ENCODE measurements around the gene TUBGCP5. TPM values are rescaled to one million over a fixed set of nuclear protein-coding genes. Genes with fewer than 3 reads are reported as not detected.

TUBGCP5 gene
- total RNA-seq, 2 donors from 2014 or later: 15.8 to 39.6 TPM

- Histone ChIP-seq H3K27ac (peak overlapping the region; percentile 69 to 86), H3K4me3 (no peak overlapping the region), H3K4me1 (ENCODE audit: control insufficient read depth in 1 of 2, low read depth in 2 of 2) (peaks cover 67 to 97% of the 10 kb centered on the region in 2 donors), H3K27me3 (replicated peaks; ENCODE audit: insufficient read depth) (no peaks in the 10 kb centered on the region), H3K9me3 (no peaks in the 10 kb centered on the region), H3K36me3 (no peaks in the 10 kb centered on the region)
- ATAC-seq (ENCODE audit: insufficient number of reproducible peaks, low FRiP score, low read depth) (no peak), DNase-seq (ENCODE audit: low spot score) (no peak)
- TF ChIP-seq CTCF (IDR thresholded peaks at IDR 0.05): no peak
Measured at GRCh38 chr15:22960556-22960955, 78.8 kb downstream of the TUBGCP5 start.

GRCh38 chr15:22960126-22960525 is 79.2 kb downstream of the TUBGCP5 start:
- no peaks in the 10 kb centered on the region for H3K9me3 ChIP-seq
- peaks cover 70 to 97% of the 10 kb centered on the region in 2 donors for H3K4me1 ChIP-seq (ENCODE audit: control insufficient read depth in 1 of 2, low read depth in 2 of 2)
- no peak overlapping the region for H3K4me3 ChIP-seq
- no peak for DNase-seq (ENCODE audit: low spot score)
- ATAC-seq (ENCODE audit: insufficient number of reproducible peaks, low FRiP score, low read depth): no peak
- no peak for TF ChIP-seq CTCF (IDR thresholded peaks at IDR 0.05)
- H3K27me3 ChIP-seq (replicated peaks; ENCODE audit: insufficient read depth): no peaks in the 10 kb centered on the region
- peak overlapping the region; percentile 69 to 86 for H3K27ac ChIP-seq
- H3K36me3 ChIP-seq: no peaks in the 10 kb centered on the region

GRCh38 chr15:22959321-22960101 is 79.9 kb downstream of the TUBGCP5 start:
- ATAC-seq (ENCODE audit: insufficient number of reproducible peaks, low FRiP score, low read depth) (no peak), DNase-seq (ENCODE audit: low spot score) (no peak)
- TF ChIP-seq CTCF (IDR thresholded peaks at IDR 0.05): no peak
- Histone ChIP-seq H3K9me3 (no peaks in the 10 kb centered on the region), H3K27me3 (replicated peaks; ENCODE audit: insufficient read depth) (no peaks in the 10 kb centered on the region), H3K36me3 (no peaks in the 10 kb centered on the region), H3K4me3 (no peak overlapping the region), H3K27ac (peak overlapping the region; percentile 69 to 86), H3K4me1 (ENCODE audit: control insufficient read depth in 1 of 2, low read depth in 2 of 2) (peaks cover 70 to 97% of the 10 kb centered on the region in 2 donors)

- Histone ChIP-seq H3K27ac (peak overlapping the region; percentile 69 to 86), H3K27me3 (replicated peaks; ENCODE audit: insufficient read depth) (no peaks in the 10 kb centered on the region), H3K36me3 (no peaks in the 10 kb centered on the region), H3K9me3 (no peaks in the 10 kb centered on the region), H3K4me3 (no peak overlapping the region), H3K4me1 (ENCODE audit: control insufficient read depth in 1 of 2, low read depth in 2 of 2) (peaks cover 71 to 97% of the 10 kb centered on the region in 2 donors)
- DNase-seq (ENCODE audit: low spot score) (no peak), ATAC-seq (ENCODE audit: insufficient number of reproducible peaks, low FRiP score, low read depth) (no peak)
- TF ChIP-seq CTCF (IDR thresholded peaks at IDR 0.05): no peak
Measured at GRCh38 chr15:22958487-22959280, 80.7 kb downstream of the TUBGCP5 start.

- Histone ChIP-seq H3K4me1 (ENCODE audit: control insufficient read depth in 1 of 2, low read depth in 2 of 2) (peaks cover 68 to 97% of the 10 kb centered on the region in 2 donors), H3K27ac (peak overlapping the region; percentile 74 to 86), H3K4me3 (no peak overlapping the region), H3K27me3 (replicated peaks; ENCODE audit: insufficient read depth) (no peaks in the 10 kb centered on the region), H3K36me3 (no peaks in the 10 kb centered on the region), H3K9me3 (no peaks in the 10 kb centered on the region)
- TF ChIP-seq CTCF (IDR thresholded peaks at IDR 0.05): no peak
- DNase-seq (ENCODE audit: low spot score): no peak
- no peak for ATAC-seq (ENCODE audit: insufficient number of reproducible peaks, low FRiP score, low read depth)
Measured at GRCh38 chr15:22956978-22957260, 82.5 kb downstream of the TUBGCP5 start.
